GM12892 (cell line): ENCODE results near the gene HLA-DQB1.
A peak's percentile ranks its signal among the peaks of the same experiment; 100 is the strongest.

Experiments
- DNase-seq: peaks from one replicate; pipeline ENCODE4 v3.0.0; 2011; ENCODE audit not compliant: insufficient read length
- FAIRE-seq: peaks from 2 replicates; lab custom pipeline; 2011; peaks lifted over from hg19 to GRCh38; lab: Jason Lieb, UNC
- POLR2A ChIP-seq: IDR thresholded peaks from 2 replicates; pipeline ENCODE4 v1.6.1; 2011; ENCODE audit warnings: low read depth, low read length, control low read depth
- POLR2AphosphoS5 ChIP-seq: IDR thresholded peaks from 2 replicates; pipeline ENCODE4 v1.6.1; 2011; ENCODE audit warnings: low read depth, low read length, control low read depth
- TAF1 ChIP-seq: IDR thresholded peaks from 2 replicates; pipeline ENCODE4 v1.6.1; 2011; ENCODE audit warnings: low read depth, mild to moderate bottlenecking, control low read depth, low read length, borderline replicate concordance

Gene HLA-DQB1

GRCh38 chr6:32621372-32621771 is 45.1 kb downstream of the HLA-DQB1 start:
- DNase-seq (no peak), FAIRE-seq (peak; percentile 79)
- TF ChIP-seq TAF1 (no peak), POLR2A (peak; percentile 70), POLR2AphosphoS5 (no peak; the same call in 1 of the 2 replicates)

- TF ChIP-seq TAF1 = no peak
- no peak for DNase-seq
- FAIRE-seq = no peak
Measured at GRCh38 chr6:32617751-32618150, 48.7 kb downstream of the HLA-DQB1 start.

- FAIRE-seq = no peak
- TF ChIP-seq POLR2AphosphoS5 = no peak
- DNase-seq = no peak
Measured at GRCh38 chr6:32615885-32616532, 50.4 kb downstream of the HLA-DQB1 start.

GRCh38 chr6:32614366-32615081 is 51.9 kb downstream of the HLA-DQB1 start:
- DNase-seq (no peak), FAIRE-seq (no peak)
- TF ChIP-seq POLR2AphosphoS5 (no peak), POLR2A (no peak), TAF1 (no peak)

DNA sequence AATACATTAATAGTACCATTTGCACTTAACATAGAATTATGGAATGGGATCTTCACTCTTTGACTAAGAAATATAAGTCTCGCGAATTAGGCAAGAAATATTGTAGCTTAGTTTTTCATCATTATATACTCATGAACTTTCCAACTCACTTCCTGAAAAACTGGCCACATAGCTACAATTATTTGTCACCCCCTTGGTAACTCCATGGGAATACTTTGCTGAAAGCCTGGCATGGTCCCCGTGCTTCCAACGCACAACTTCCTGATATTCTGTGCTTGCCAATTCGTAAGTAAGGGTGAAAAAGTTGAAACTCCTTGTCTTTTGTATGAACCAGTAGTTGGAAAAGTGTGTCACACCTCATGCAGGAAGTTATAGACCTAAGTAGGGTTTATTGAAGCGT is 53.0 kb downstream of the HLA-DQB1 start:
- peak; percentile 65 for FAIRE-seq
- TF ChIP-seq POLR2A (no peak), TAF1 (no peak), POLR2AphosphoS5 (no peak)
- DNase-seq = no peak

DNA sequence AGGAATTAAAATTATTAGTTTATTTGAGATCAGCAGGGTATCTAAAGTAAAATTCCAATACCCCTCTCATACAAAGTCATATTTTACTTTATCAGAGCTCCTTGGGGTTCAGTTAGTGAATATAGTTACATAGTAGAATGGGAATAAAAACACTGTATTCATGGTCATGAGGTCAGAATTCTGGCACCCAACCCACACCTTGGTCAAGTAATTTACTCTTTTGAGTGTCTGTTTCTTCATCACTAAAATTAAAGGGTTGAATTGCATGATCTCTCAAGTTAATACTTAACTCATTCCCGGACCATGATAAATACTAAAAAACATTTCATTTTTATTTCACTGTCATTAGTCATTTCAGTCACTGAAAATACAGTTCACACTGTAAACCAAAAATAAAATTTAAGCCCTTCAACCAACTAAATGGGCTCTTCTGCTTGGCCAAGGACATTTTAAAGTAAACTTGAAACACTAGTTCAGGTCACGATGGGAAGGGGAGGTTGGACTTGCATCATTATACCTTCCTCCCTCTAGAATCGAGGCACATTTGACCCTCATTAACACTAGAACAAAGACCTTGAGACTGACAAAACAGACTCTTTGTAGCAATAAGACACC is 55.7 kb downstream of the HLA-DQB1 start:
- FAIRE-seq (peak; percentile 77), DNase-seq (no peak)
- TF ChIP-seq TAF1 (no peak), POLR2A (no peak), POLR2AphosphoS5 (no peak)

GRCh38 chr6:32609731-32610640 is 56.5 kb downstream of the HLA-DQB1 start:
- TF ChIP-seq POLR2A (peak; percentile 74), TAF1 (peak; percentile 49; the same call in 1 of the 2 replicates), POLR2AphosphoS5 (peak; percentile 78)
- DNase-seq (no peak), FAIRE-seq (peak; percentile 99)
